Neural cell (in vitro differentiated cells): ENCODE measurements around the gene SMKR1. TPM values are rescaled to one million over a fixed set of nuclear protein-coding genes. Genes with fewer than 3 reads are reported as not detected.

Source experiments
- H2AFZ ChIP-seq: fragments of 200-600, 300-800 bp; sonication (generic), shearing (Covaris generic); 2 replicates; pipeline ENCODE4 v1.6.0; 2014; ENCODE audit warnings: low read depth, mild to moderate bottlenecking, antibody characterized with exemption, low read length, moderate library complexity
- H3F3A ChIP-seq: fragments of 200-600 bp; shearing (Covaris generic); 2 replicates; pipeline ENCODE4 v1.6.1; 2016; ENCODE audit warnings: mild to moderate bottlenecking, moderate library complexity, mixed read lengths, antibody characterized with exemption, low read length; ENCODE audit not compliant: insufficient read depth, poor library complexity, severe bottlenecking
- H3K27ac ChIP-seq: fragments of 200-600, 300-800 bp; sonication (generic), shearing (Covaris generic); 2 replicates; pipeline ENCODE4 v1.5.1; 2014; ENCODE audit warnings: mild to moderate bottlenecking, low read length, moderate library complexity
- H3K27me3 ChIP-seq: fragments of 300-800, 200-600 bp; sonication (generic), shearing (Covaris generic); 2 replicates; pipeline ENCODE4 v1.6.0; 2014; ENCODE audit warnings: mild to moderate bottlenecking, low read depth, low read length, moderate library complexity; ENCODE audit not compliant: insufficient read depth
- H3K36me3 ChIP-seq: fragments of 300-800, 200-600 bp; sonication (generic), shearing (Covaris generic); 2 replicates; pipeline ENCODE4 v1.5.1; 2014; ENCODE audit warnings: mild to moderate bottlenecking, antibody characterized with exemption, low read length, moderate library complexity; ENCODE audit not compliant: insufficient read depth
- H3K4me2 ChIP-seq: fragments of 300-800, 200-600 bp; sonication (generic), shearing (Covaris generic); 2 replicates; pipeline ENCODE4 v1.6.0; 2014; ENCODE audit warnings: mild to moderate bottlenecking, low read length
- H3K4me3 ChIP-seq: fragments of 300-800, 200-600 bp; sonication (generic), shearing (Covaris generic); 2 replicates; pipeline ENCODE4 v1.5.1; 2014; ENCODE audit warnings: mild to moderate bottlenecking, low read length, moderate library complexity
- H3K79me2 ChIP-seq: fragments of 200-600 bp; shearing (Covaris generic); replicated peaks from 2 replicates; pipeline ENCODE4 v1.6.0; 2014; ENCODE audit warnings: mild to moderate bottlenecking, low read length, moderate library complexity; ENCODE audit not compliant: insufficient read depth
- H3K9ac ChIP-seq: fragments of 300-800, 200-600 bp; sonication (generic), shearing (Covaris generic); 2 replicates; pipeline ENCODE4 v1.6.1; 2016; ENCODE audit warnings: mild to moderate bottlenecking, low read length, mixed read lengths
- H3K9me2 ChIP-seq: fragments of 200-600 bp; shearing (Covaris generic); 2 replicates; pipeline ENCODE4 v1.6.1; 2016; ENCODE audit warnings: mild to moderate bottlenecking, low read length, mixed read lengths; ENCODE audit not compliant: insufficient read depth
- H3K9me3 ChIP-seq: fragments of 200-600, 300-800 bp; sonication (generic), shearing (Covaris generic); 2 replicates; pipeline ENCODE4 v1.6.1; 2016; ENCODE audit warnings: mild to moderate bottlenecking, mixed run types, low read length, moderate library complexity, mixed read lengths
- H4K20me1 ChIP-seq: fragments of 200-600 bp; shearing (Covaris generic); 2 replicates; pipeline ENCODE4 v1.6.1; 2016; ENCODE audit warnings: mild to moderate bottlenecking, mixed run types; ENCODE audit not compliant: insufficient read depth
- CTCF ChIP-seq: fragments of 450-650 bp; IDR thresholded peaks from 2 replicates; pipeline ENCODE4 v1.5.1; 2014; ENCODE audit warnings: antibody characterized with exemption, mild to moderate bottlenecking, moderate library complexity; ENCODE audit not compliant: poor library complexity, severe bottlenecking
- EP300 ChIP-seq: fragments of 450-650 bp; conservative IDR thresholded peaks from 2 replicates; pipeline ENCODE4 v1.6.1; 2014; ENCODE audit warnings: antibody characterized with exemption, mild to moderate bottlenecking, moderate library complexity; ENCODE audit not compliant: poor library complexity, severe bottlenecking
- EZH2 ChIP-seq: fragments of 200-600, 300-800 bp; shearing (Covaris generic), sonication (generic); IDR thresholded peaks from 2 replicates; pipeline ENCODE4 v1.6.1; 2014; ENCODE audit warnings: antibody characterized with exemption, low read length, borderline replicate concordance, mild to moderate bottlenecking; ENCODE audit not compliant: insufficient read depth, poor library complexity, severe bottlenecking
- MXI1 ChIP-seq: fragments of 450-650 bp; conservative IDR thresholded peaks from 2 replicates; pipeline ENCODE4 v1.6.1; 2014; ENCODE audit warnings: antibody characterized with exemption, mild to moderate bottlenecking; ENCODE audit not compliant: poor library complexity, severe bottlenecking
- POLR2AphosphoS5 ChIP-seq: IDR thresholded peaks from 2 replicates; pipeline ENCODE4 v1.6.1; 2012
- RAD21 ChIP-seq: fragments of 450-650 bp; conservative IDR thresholded peaks from 2 replicates; pipeline ENCODE4 v1.6.1; 2014; ENCODE audit warnings: antibody characterized with exemption, mild to moderate bottlenecking, moderate library complexity
- REST ChIP-seq: IDR thresholded peaks from 2 replicates; pipeline ENCODE4 v1.6.1; 2012; ENCODE audit warnings: borderline replicate concordance
- SMC3 ChIP-seq: fragments of 450-650 bp; conservative IDR thresholded peaks from 2 replicates; pipeline ENCODE4 v1.6.1; 2014; ENCODE audit warnings: antibody characterized with exemption, mild to moderate bottlenecking, moderate library complexity; ENCODE audit not compliant: poor library complexity
- TAF1 ChIP-seq: IDR thresholded peaks from 2 replicates; pipeline ENCODE4 v1.6.1; 2012; ENCODE audit warnings: low read depth
- polyA plus RNA-seq: library from polyadenylated mRNA; depleted of rRNA; stranded (reverse); fragments of >200 nt; gene quantifications from 2 replicates; pipeline ENCODE4 v1.2.3, GENCODE V29; 2014

Gene SMKR1
- polyA plus RNA-seq, 1 donor from 2014 or later, result 8.5 TPM

DNA sequence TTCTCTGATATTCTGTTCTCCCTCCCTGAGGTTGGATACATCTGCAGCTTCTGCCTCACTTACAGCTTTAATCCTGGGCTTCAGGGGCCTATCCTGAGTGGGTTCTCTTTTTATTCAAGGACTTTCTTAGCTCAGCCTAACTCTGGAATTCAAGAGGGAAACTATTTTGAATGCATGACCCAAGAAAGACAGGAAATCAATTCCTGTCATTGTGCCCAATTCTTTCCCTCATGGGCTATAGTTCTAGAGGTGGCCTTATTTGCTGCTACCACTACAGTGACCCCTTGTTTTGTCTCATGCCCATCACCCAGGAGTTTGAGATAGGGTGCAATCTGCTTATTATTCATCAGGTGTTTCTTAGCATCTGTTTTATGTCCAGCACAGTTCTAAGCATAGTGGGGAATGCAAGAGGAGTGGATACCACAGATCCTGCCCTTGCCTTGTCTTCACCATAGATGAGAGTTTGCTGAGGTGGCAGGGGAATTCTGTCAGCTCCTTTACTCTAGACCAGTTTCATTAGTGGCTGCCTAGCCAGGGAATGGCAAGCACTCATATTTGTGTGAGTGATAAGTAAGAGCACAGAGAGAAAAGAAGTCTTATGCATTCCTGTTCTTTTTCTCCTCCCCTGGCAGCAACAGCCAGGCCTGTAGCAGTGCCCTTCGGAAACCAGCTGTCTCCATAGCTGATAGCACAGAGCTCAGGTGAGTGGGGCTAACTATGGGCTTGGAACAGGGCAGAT is 48.7 kb upstream of the SMKR1 start:
- H3K27me3 ChIP-seq, result no peaks in the 10 kb centered on the region
- no peak overlapping the region for H3K27ac ChIP-seq
- H3K9ac ChIP-seq, result no peak overlapping the region
- TF ChIP-seq MXI1 (no peak), CTCF (no peak), EP300 (no peak), POLR2AphosphoS5 (no peak), SMC3 (no peak), RAD21 (no peak), REST (no peak), EZH2 (no peak), TAF1 (no peak)
- no peaks in the 10 kb centered on the region for H3F3A ChIP-seq
- H3K36me3 ChIP-seq, result peaks cover 7% of the 10 kb centered on the region
- H3K9me3 ChIP-seq, result no peaks in the 10 kb centered on the region
- H3K9me2 ChIP-seq, result no peaks in the 10 kb centered on the region
- no peaks in the 10 kb centered on the region for H3K79me2 ChIP-seq
- no peak overlapping the region for H3K4me2 ChIP-seq
- no peak overlapping the region for H2AFZ ChIP-seq
- no peak overlapping the region for H3K4me3 ChIP-seq
- no peaks in the 10 kb centered on the region for H4K20me1 ChIP-seq

DNA sequence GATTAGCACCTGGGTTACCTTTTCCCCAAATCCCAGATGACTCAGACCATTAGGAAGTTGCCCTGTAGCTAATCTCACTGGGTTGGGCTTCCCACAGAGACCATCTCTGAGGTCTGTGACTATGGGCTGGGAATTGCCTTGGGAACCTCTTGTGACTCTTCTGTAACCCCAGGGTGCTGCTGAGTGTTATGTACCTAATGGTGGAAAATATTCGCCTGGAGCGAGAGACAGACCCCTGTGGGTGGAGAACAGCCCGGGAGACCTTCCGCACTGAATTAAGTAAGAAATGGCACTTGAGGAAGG is 48.1 kb upstream of the SMKR1 start:
- Histone ChIP-seq H3K27me3 (no peaks in the 10 kb centered on the region), H3K79me2 (no peaks in the 10 kb centered on the region), H3K36me3 (peaks cover 7% of the 10 kb centered on the region), H3K27ac (no peak overlapping the region), H3K4me2 (no peak overlapping the region), H4K20me1 (no peaks in the 10 kb centered on the region), H3K9ac (no peak overlapping the region), H3F3A (no peaks in the 10 kb centered on the region), H3K4me3 (no peak overlapping the region), H2AFZ (no peak overlapping the region), H3K9me2 (no peaks in the 10 kb centered on the region), H3K9me3 (no peaks in the 10 kb centered on the region)
- TF ChIP-seq SMC3 (no peak), TAF1 (no peak), EZH2 (no peak), RAD21 (no peak), POLR2AphosphoS5 (no peak), CTCF (no peak), EP300 (no peak), MXI1 (no peak), REST (no peak)
